Type B pancreatic cell (in vitro differentiated cells): Measurements from ENCODE around the gene LEAP2. TPM values are rescaled to one million over a fixed set of nuclear protein-coding genes. Genes with fewer than 3 reads are reported as not detected.
"Not testable (repeated sequence)": the region's sequence is repeated elsewhere in the genome, so short reads cannot be mapped to it uniquely, and the experiment has no call there.

ENCODE experiments used
- DNase-seq: peaks from one replicate; pipeline ENCODE4 v3.0.0; 2021; ENCODE audit warnings: mixed read lengths; ENCODE audit not compliant: unreplicated experiment; ENCODE audit errors: extremely low spot score
- H3K27ac Mint-ChIP-seq: 2 replicates; pipeline ENCODE4 v1.8.0; 2021; ENCODE audit warnings: mild to moderate bottlenecking, mixed read lengths
- H3K27me3 Mint-ChIP-seq: 2 replicates; pipeline ENCODE4 v1.8.0; 2021; ENCODE audit warnings: mixed read lengths
- H3K36me3 Mint-ChIP-seq: 2 replicates; pipeline ENCODE4 v1.8.0; 2021; ENCODE audit warnings: mixed read lengths
- H3K4me1 Mint-ChIP-seq: one replicate; pipeline ENCODE4 v1.8.0; 2021; ENCODE audit warnings: mixed read lengths; ENCODE audit not compliant: unreplicated experiment
- H3K4me3 Mint-ChIP-seq: 2 replicates; pipeline ENCODE4 v1.8.0; 2021; ENCODE audit warnings: mild to moderate bottlenecking, mixed read lengths
- H3K9me3 Mint-ChIP-seq: 2 replicates; pipeline ENCODE4 v1.8.0; 2021; ENCODE audit warnings: mixed read lengths
- CTCF ChIP-seq: fragments of 200-600 bp; sonication (generic); conservative IDR thresholded peaks from 2 replicates; pipeline ENCODE4 v1.5.0; 2021; ENCODE audit warnings: antibody characterized with exemption, mild to moderate bottlenecking
- total RNA-seq: library from RNA; stranded (reverse); gene quantifications from 2 replicates; pipeline ENCODE4 v1.2.1, GENCODE V29; 2021; ENCODE audit warnings: low replicate concordance

Gene LEAP2
- total RNA-seq, 1 donor from 2014 or later = 2.9 TPM

DNA sequence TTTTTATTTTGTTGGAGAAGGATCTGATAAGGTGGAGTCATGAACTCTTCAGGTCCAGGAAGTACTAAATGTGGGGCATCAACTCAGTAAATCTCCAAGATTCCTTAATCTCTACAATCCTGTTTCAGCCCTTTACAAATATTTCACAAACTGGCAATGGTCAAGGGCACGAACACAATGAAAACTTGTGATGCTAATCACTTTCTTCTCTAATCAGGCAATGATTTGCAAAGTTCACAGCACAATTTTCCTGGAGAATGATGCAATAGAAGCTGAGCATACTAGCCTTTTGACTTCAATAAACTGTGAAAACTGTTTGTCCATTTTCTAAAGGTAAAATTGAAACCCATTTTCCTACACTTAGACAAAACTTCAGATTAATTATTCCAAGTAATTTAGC is 24.1 kb upstream of the LEAP2 start:
- no peaks in the 10 kb centered on the region for H3K9me3 Mint-ChIP-seq
- H3K4me1 Mint-ChIP-seq = peaks cover 3% of the 10 kb centered on the region
- H3K27me3 Mint-ChIP-seq = peaks cover 2% of the 10 kb centered on the region
- no peak overlapping the region for H3K4me3 Mint-ChIP-seq
- no peak for TF ChIP-seq CTCF
- DNase-seq = no peak
- no peak overlapping the region for H3K27ac Mint-ChIP-seq
- no peaks in the 10 kb centered on the region for H3K36me3 Mint-ChIP-seq

DNA sequence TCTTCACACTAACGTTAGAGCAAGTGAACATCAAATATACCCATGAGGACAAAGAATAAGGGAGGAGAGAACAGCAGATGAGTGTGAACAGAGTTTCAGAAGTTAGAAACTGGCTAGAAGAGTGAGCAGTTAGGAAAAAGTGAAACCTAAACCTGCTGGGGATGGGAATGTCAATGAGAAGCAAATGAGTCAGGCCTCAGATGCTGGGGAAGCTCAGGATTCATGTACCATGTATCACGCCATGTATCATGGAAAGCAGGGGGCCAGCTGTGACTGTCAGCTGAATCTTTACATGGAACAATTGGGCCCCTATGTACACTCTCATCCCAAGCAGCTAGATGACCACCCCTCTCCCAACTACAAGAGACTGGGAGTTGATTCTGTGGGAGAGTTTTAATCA is 23.4 kb upstream of the LEAP2 start:
- DNase-seq = no peak
- H3K4me1 Mint-ChIP-seq = peaks cover 4% of the 10 kb centered on the region
- no peak overlapping the region for H3K27ac Mint-ChIP-seq

GRCh38 chr5:132853323-132853722 is 20.1 kb upstream of the LEAP2 start:
- H3K27ac Mint-ChIP-seq = no peak overlapping the region
- DNase-seq = no peak
- H3K27me3 Mint-ChIP-seq = peaks cover 2% of the 10 kb centered on the region
- no peaks in the 10 kb centered on the region for H3K36me3 Mint-ChIP-seq
- H3K4me1 Mint-ChIP-seq = peaks cover 4% of the 10 kb centered on the region
- H3K4me3 Mint-ChIP-seq = no peak overlapping the region
- no peaks in the 10 kb centered on the region for H3K9me3 Mint-ChIP-seq
- no peak for TF ChIP-seq CTCF

More for the DNA sequence above, 23.4 kb upstream of the LEAP2 start:
- TF ChIP-seq CTCF = no peak
- Mint-ChIP-seq H3K36me3 (no peaks in the 10 kb centered on the region), H3K27me3 (peaks cover 2% of the 10 kb centered on the region), H3K4me3 (no peak overlapping the region), H3K9me3 (no peaks in the 10 kb centered on the region)

GRCh38 chr5:132853790-132854189 is 19.7 kb upstream of the LEAP2 start:
- DNase-seq = no peak
- Mint-ChIP-seq H3K36me3 (no peaks in the 10 kb centered on the region), H3K4me3 (no peak overlapping the region), H3K9me3 (no peaks in the 10 kb centered on the region), H3K27ac (no peak overlapping the region), H3K4me1 (peaks cover 4% of the 10 kb centered on the region), H3K27me3 (peaks cover 5% of the 10 kb centered on the region)
- no peak for TF ChIP-seq CTCF

DNA sequence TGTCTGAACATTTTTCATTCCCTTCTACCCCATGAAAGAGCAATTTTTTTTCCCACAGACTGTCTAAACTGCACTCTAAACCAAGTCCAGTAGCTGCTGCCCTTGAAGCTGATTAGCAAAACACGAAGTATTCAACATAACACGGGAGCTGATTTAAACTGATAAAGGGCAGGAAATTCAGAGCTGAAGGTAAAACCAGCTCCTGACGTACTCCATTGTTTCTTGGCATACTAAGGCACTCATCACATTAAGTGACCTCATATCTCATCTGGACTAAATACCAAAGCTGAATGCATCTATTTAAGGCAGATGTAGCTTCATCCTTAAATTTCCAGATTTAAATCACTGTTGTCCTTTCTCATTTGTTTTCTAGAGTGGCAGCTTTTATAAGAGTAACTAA is 19.2 kb upstream of the LEAP2 start:
- Mint-ChIP-seq H3K27me3 (peaks cover 2% of the 10 kb centered on the region), H3K36me3 (no peaks in the 10 kb centered on the region), H3K27ac (no peak overlapping the region), H3K4me1 (peaks cover 4% of the 10 kb centered on the region), H3K9me3 (no peaks in the 10 kb centered on the region), H3K4me3 (no peak overlapping the region)
- no peak for DNase-seq
- no peak for TF ChIP-seq CTCF

- not testable (repeated sequence) for H3K36me3 Mint-ChIP-seq, H3K9me3 Mint-ChIP-seq, H3K4me1 Mint-ChIP-seq, DNase-seq, H3K27me3 Mint-ChIP-seq, H3K4me3 Mint-ChIP-seq, H3K27ac Mint-ChIP-seq
Measured at GRCh38 chr5:132854992-132855391, 18.5 kb upstream of the LEAP2 start.
